ENCODE data around the gene SPEN. TPM values are rescaled to one million over a fixed set of nuclear protein-coding genes. Genes with fewer than 3 reads are reported as not detected.
"Not testable (repeated sequence)": the region's sequence is repeated elsewhere in the genome, so short reads cannot be mapped to it uniquely, and the experiment has no call there.

The SPEN gene
- polyA plus RNA-seq, 1 donor (not counting 4 experiments of a cell fraction or from before 2014, with no cell fraction given) = 8.9 TPM

DNA sequence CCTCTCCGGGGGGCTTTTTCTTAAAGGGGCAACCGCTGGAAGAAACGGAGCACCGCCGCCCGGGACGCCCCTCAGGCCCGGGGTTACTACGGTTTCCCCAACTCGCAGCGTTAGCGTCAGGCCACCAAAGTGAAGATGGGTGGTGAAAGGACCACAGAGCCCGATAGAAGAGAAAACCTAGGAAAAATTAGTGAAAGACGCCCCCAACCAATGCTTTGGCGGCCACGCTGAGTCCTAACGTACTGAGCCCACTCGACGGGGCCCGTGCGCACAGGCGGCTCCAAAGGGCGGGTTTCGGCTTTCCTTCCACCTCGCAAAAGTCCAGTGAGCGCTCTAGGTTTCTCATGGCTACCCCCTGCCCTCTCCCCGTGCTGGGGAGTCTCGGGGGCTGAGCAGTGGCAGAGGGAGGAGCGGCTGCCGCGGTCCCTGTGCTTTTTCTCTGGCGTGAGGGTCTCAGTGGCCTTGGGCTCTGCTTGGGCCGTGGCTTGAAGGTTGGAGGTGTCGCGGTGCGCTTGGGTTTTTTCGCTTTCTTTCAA is 12.2 kb upstream of the SPEN start:
- H3K27ac ChIP-seq (ENCODE audit: control insufficient read depth, insufficient read depth, low read length) = peak overlapping the region; percentile 97
- peaks cover 30% of the 10 kb centered on the region for H3K4me1 ChIP-seq (ENCODE audit: control insufficient read depth, extremely low read depth, insufficient read depth, low read length)
- H3K4me3 ChIP-seq (ENCODE audit: control insufficient read depth in 2 of 3, extremely low read depth in 1 of 3, insufficient read depth in 2 of 3, low read depth in 1 of 3, low read length in 3 of 3) = peak overlapping the region; percentile 63 to 95 (median 71)
- H3K9ac ChIP-seq (ENCODE audit: control insufficient read depth, extremely low read depth, insufficient read depth, low read length) = peak overlapping the region; percentile 98
- H3K9me1 ChIP-seq (ENCODE audit: control insufficient read depth, extremely low read depth, insufficient read depth, low read length) = no peaks in the 10 kb centered on the region
- H4K20me1 ChIP-seq (ENCODE audit: control insufficient read depth, extremely low read depth, insufficient read depth, low read length) = no peaks in the 10 kb centered on the region
- H3K27me3 ChIP-seq (ENCODE audit: control insufficient read depth, extremely low read depth, insufficient read depth, low read length) = no peaks in the 10 kb centered on the region
- no peak for TF ChIP-seq CTCF (optimal IDR thresholded peaks at IDR 0.05 in 1 of 3, IDR thresholded peaks at IDR 0.05 in 1 of 3, conservative IDR thresholded peaks at IDR 0.05 in 1 of 3; ENCODE audit: extremely low read depth in 1 of 3, insufficient read depth in 2 of 3, low read length in 3 of 3)
- no peak for TF ChIP-seq EZH2 (IDR thresholded peaks at IDR 0.05; ENCODE audit: low read length)
- H3K4me2 ChIP-seq (ENCODE audit: control insufficient read depth, extremely low read depth, insufficient read depth, low read depth, low read length) = peak overlapping the region; percentile 90
- H2AFZ ChIP-seq (ENCODE audit: control insufficient read depth, low read length) = peak overlapping the region; percentile 69
- dilution Hi-C loops (cut with MboI; ENCODE audit: extremely low pct_ligation_motif_present, low sequenced_read_pairs) = no loop called here
- DNase-seq (ENCODE audit: low read depth, low spot score) (no peak), FAIRE-seq (no peak)
- H3K9me3 ChIP-seq (ENCODE audit: control insufficient read depth, low read depth, low read length) = no peaks in the 10 kb centered on the region
- no peaks in the 10 kb centered on the region for H3K79me2 ChIP-seq (ENCODE audit: control insufficient read depth, insufficient read depth, low read length)
- no peaks in the 10 kb centered on the region for H3K36me3 ChIP-seq (ENCODE audit: control insufficient read depth in 2 of 2, extremely low read depth in 1 of 2, insufficient read depth in 2 of 2, low read length in 2 of 2)

DNA sequence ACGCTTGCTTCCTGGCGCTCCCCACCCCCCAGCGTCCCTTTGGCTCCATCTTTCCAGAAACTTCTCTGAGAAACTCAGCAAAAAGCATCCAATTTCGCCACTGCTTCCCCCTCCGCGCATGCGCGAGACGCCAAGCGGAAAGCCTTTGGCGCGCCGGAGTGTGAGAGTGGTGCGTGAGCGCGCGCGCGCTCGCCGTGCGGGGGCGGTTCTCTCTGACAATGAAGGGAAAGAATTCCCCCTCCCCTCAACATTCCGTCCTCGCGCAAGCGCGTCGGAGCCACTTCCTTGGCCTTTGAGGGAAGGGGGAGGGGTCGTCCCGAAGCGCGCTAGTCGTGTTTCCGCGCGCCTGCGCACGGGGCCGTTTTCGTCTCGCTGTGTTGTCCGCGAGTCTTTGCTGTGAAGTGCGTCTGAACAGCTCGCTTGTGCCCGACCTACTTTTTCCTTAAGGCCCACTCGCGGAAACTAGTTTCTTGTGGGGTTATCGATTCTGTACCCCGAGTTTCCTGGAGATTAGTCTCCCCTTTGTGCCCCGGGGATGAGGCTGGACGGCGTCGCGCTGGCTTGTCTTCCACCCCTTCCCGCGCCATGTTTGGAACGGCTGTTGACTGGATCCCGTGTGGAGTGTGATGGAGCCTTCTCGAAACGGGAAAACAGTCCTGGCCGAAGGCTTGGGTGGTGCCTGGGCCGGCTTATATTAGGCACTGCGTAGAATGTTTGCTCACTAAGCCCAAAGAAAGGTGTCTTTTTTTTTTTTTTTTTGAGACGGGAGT is 11.6 kb upstream of the SPEN start:
- Histone ChIP-seq H3K9me3 (ENCODE audit: control insufficient read depth, low read depth, low read length) (no peaks in the 10 kb centered on the region), H3K27ac (ENCODE audit: control insufficient read depth, insufficient read depth, low read length) (peak overlapping the region; percentile 97), H3K79me2 (ENCODE audit: control insufficient read depth, insufficient read depth, low read length) (no peaks in the 10 kb centered on the region), H3K9ac (ENCODE audit: control insufficient read depth, extremely low read depth, insufficient read depth, low read length) (peak overlapping the region; percentile 98), H3K4me2 (ENCODE audit: control insufficient read depth, extremely low read depth, insufficient read depth, low read depth, low read length) (peak overlapping the region; percentile 95), H3K4me1 (ENCODE audit: control insufficient read depth, extremely low read depth, insufficient read depth, low read length) (peaks cover 24% of the 10 kb centered on the region), H3K4me3 (ENCODE audit: control insufficient read depth in 2 of 3, extremely low read depth in 1 of 3, insufficient read depth in 2 of 3, low read depth in 1 of 3, low read length in 3 of 3) (peak overlapping the region; percentile 63 to 95 (median 71)), H3K9me1 (ENCODE audit: control insufficient read depth, extremely low read depth, insufficient read depth, low read length) (no peaks in the 10 kb centered on the region), H3K36me3 (ENCODE audit: control insufficient read depth in 2 of 2, extremely low read depth in 1 of 2, insufficient read depth in 2 of 2, low read length in 2 of 2) (no peaks in the 10 kb centered on the region), H4K20me1 (ENCODE audit: control insufficient read depth, extremely low read depth, insufficient read depth, low read length) (no peaks in the 10 kb centered on the region), H3K27me3 (ENCODE audit: control insufficient read depth, extremely low read depth, insufficient read depth, low read length) (no peaks in the 10 kb centered on the region), H2AFZ (ENCODE audit: control insufficient read depth, low read length) (peak overlapping the region; percentile 99)
- no peak for DNase-seq (ENCODE audit: low read depth, low spot score)
- FAIRE-seq = peak; percentile 77
- TF ChIP-seq EZH2 (IDR thresholded peaks at IDR 0.05; ENCODE audit: low read length) (no peak), CTCF (optimal IDR thresholded peaks at IDR 0.05 in 1 of 3, IDR thresholded peaks at IDR 0.05 in 1 of 3, conservative IDR thresholded peaks at IDR 0.05 in 1 of 3; ENCODE audit: extremely low read depth in 1 of 3, insufficient read depth in 2 of 3, low read length in 3 of 3) (no peak)
- dilution Hi-C loops (cut with MboI; ENCODE audit: extremely low pct_ligation_motif_present, low sequenced_read_pairs) = no loop called here

DNA sequence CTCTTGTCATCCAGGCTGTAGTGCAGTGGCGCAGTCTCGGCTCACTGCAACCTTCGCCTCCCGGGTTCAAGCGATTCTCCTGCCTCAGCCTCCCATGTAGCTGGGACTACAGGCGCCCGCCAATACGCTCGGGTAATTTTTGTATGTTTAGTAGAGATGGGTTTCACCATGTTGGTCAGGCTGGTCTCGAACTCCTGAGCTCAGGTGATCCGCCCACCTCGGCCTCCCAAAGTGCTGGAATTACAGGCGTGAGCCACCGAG is 11.1 kb upstream of the SPEN start:
- Histone ChIP-seq H3K4me3 (ENCODE audit: control insufficient read depth in 2 of 3, extremely low read depth in 1 of 3, insufficient read depth in 2 of 3, low read depth in 1 of 3, low read length in 3 of 3) (peak overlapping the region; percentile 37 to 95 (median 71)), H2AFZ (ENCODE audit: control insufficient read depth, low read length) (peak overlapping the region; percentile 99), H3K27ac (ENCODE audit: control insufficient read depth, insufficient read depth, low read length) (peak overlapping the region; percentile 97), H3K4me1 (ENCODE audit: control insufficient read depth, extremely low read depth, insufficient read depth, low read length) (peaks cover 19% of the 10 kb centered on the region), H3K9ac (ENCODE audit: control insufficient read depth, extremely low read depth, insufficient read depth, low read length) (peak overlapping the region; percentile 98), H3K4me2 (ENCODE audit: control insufficient read depth, extremely low read depth, insufficient read depth, low read depth, low read length) (peak overlapping the region; percentile 95)
- H3K9me1 ChIP-seq (ENCODE audit: control insufficient read depth, extremely low read depth, insufficient read depth, low read length); H4K20me1 ChIP-seq (ENCODE audit: control insufficient read depth, extremely low read depth, insufficient read depth, low read length); H3K9me3 ChIP-seq (ENCODE audit: control insufficient read depth, low read depth, low read length); FAIRE-seq; H3K27me3 ChIP-seq (ENCODE audit: control insufficient read depth, extremely low read depth, insufficient read depth, low read length); H3K36me3 ChIP-seq (ENCODE audit: control insufficient read depth in 2 of 2, extremely low read depth in 1 of 2, insufficient read depth in 2 of 2, low read length in 2 of 2); DNase-seq (ENCODE audit: low read depth, low spot score); dilution Hi-C loops (cut with MboI; ENCODE audit: extremely low pct_ligation_motif_present, low sequenced_read_pairs); H3K79me2 ChIP-seq (ENCODE audit: control insufficient read depth, insufficient read depth, low read length): not testable (repeated sequence)

Measured in keratinocyte (primary cell).